ENCODE results near the gene NUCKS1.

The NUCKS1 gene

DNA sequence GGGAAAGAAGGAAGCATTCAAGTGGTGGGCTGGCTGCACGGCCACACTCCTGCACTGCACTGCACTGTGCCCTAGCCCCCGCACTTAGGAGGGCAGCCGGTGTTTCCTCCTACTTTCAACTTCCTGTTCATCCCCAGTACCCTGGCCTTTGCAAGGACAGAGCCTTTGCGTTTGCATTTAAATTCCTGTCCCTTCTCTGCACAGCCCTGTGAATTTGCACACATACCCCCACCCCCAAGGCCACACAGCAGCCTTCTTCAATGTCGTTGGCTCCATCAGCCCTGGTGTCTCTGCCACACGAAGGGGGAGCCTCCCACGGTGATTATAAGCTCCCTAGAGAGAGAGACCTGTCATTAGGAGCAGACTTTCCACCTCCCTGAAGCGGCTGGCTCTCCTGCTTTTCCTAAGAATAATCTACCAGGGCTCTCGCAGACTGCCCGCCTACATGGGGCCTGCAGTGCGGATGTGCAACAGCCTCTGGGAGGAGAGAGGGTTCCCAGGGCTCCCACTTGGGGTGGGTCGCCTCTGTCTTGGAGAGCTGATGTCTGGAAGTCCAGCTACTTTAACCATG is 56.5 kb downstream of the NUCKS1 start:
- no peak for DNase-seq

DNA sequence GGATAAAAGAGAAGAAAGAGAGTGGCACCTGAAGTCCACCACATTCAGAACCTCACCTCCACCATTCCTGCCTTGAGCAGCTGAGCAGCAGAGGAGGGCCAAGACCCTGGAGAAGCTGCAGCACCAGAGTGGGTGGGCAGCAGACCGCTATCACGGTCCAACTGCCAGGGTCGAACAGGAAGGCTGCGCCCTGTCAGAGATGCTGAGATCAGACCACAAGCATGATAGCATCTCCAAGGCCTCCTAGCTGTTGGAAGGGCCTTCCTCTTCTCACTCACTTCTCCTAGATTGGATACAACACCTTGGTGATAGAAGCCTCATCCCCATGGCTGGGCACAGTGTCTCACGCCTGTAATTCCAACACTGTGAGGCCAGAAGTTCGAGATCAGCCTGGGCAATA is 57.6 kb downstream of the NUCKS1 start:
- DNase-seq: no peak

GRCh38 chr1:205690122-205690756 is 59.7 kb downstream of the NUCKS1 start:
- DNase-seq: no peak

DNA sequence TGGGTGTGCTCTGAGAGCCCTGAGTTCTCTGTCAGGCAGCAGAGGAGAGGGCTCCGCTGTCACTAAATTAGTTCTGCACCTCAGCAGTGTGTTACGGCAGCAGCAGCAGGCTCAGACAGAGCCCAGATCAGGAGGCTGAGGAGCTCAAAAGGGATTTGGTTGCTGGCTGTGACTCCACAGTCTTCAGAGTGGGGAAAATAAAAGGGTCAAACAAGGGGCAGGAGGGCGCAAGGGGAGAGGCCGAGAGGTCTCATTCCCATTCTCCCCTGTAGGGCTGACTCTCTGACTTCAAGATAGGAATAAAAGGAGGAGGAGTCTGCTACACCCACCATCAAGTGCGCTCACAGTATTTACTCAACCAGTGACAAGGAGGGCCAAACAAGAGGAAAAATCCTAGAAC is 60.5 kb downstream of the NUCKS1 start:
- no peak for DNase-seq

DNA sequence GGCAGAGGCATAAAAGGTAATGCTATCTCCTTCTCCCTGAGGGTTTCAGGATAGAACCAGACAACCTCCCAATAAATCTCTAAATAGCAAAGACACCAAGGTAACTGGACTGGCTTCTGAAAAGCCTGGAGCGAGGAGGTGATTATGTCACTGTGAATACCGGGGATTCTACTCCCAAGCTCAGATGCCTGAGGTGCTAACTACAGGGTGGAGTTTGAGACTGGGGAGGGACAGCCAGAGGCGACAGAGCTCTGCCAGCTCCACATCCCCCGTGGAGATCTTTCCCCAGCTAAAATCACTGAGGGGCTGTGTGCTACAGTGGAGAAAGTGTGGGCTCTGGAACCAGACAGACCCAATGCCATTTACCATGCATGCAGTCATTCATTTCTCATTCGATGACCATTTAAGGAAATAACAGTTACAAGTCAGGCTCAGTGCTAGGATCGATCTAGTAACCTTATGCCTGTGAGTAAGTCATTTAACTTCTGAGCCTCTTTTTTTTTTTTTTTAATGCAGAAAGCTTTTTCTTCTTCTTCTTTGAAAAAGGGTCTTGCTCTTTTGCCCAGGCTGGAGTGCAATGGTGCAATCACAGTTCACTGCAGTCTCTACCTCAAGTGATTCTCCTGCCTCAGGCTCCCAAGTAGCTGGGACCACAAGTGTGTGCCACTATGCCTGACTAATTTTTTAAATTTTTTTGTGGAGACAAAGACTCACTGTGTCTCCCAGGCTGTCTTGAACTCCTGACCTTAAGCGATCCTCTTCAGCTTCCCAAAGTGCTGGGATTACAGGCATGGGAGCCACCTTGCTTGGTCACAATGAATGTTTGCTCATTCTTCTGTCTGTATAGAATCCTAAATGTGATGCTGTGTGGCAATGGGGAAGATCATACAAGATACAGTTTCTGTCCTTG is 61.6 kb downstream of the NUCKS1 start:
- no peak for DNase-seq

DNA sequence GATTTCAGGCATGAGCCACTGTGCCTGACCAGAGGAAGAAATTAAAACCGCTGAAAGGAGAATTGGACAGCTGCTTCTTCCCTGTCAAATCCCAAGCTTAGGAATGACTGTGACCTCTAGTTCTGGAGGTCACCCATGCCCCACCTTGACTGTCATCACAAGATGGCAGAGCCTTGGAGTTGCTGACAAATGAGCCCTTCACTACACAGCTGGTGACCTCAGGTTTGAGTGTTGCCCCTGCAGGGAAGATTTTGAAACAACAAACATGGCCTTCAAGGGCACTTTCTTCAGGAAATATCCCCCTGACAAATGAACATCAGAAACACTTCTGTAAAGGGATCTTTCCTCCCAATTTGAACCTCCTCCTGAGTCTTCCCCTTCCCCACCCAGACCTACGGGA is 62.7 kb downstream of the NUCKS1 start:
- DNase-seq: no peak

GRCh38 chr1:205681364-205681763 is 68.6 kb downstream of the NUCKS1 start:
- DNase-seq: no peak

GRCh38 chr1:205680073-205680851 is 69.7 kb downstream of the NUCKS1 start, which contains the start of gene SLC45A3:
Gene SLC45A3, minus strand, starts transcription at chr1:205680509. Its CDS starts 15,853 bp downstream, at chr1:205664656.
- DNase-seq: peak; percentile 71

DNA sequence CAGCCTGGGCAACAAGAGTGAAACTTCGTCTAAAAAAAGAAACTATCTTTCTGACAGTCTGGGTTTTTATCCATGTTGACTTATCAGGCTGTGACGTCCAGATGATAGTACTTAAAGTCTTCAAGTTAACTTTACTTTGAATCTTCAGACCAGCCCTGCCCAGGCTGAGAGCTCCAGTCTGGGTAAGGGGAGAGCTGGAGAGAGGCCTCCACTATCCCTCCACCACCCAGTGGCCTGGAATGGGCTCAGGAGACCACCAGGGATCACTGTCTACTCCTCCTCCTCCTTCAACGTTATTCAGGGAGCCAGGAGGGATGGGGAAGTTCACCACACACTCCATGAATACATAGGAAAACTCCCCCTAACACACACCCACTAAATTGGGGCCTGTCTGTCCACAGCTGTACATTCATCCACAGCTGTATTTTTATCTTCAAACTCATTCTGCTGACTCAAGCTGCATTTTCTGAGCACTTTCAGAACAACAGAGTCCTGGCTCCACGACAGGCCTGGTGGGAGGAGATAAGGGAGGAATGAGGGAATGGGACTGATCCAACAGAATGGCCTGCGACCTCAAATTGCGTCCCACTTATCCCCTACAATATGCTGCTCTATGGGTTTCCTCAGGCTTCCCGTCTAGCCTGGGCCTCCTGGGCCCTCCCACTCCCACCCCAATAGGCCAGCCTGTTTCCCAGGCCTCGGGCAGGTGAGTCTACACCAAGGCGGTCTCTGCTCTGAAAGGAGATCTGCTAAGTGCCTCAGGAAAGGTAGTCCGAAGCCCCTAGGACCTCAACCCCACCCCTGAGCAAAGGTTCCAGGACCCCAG is 71.5 kb downstream of the NUCKS1 start:
- DNase-seq: no peak

GRCh38 chr1:205677167-205677566 is 72.8 kb downstream of the NUCKS1 start:
- no peak for DNase-seq

- DNase-seq: no peak
These were observed 73.4 kb downstream of the NUCKS1 start for GRCh38 chr1:205676597-205676996.

- no peak for DNase-seq
These were observed 74.0 kb downstream of the NUCKS1 start for GRCh38 chr1:205676002-205676401.

GRCh38 chr1:205675247-205675646 is 74.7 kb downstream of the NUCKS1 start:
- DNase-seq: no peak

- DNase-seq: no peak
These were observed 77.0 kb downstream of the NUCKS1 start for GRCh38 chr1:205672970-205673369.

DNA sequence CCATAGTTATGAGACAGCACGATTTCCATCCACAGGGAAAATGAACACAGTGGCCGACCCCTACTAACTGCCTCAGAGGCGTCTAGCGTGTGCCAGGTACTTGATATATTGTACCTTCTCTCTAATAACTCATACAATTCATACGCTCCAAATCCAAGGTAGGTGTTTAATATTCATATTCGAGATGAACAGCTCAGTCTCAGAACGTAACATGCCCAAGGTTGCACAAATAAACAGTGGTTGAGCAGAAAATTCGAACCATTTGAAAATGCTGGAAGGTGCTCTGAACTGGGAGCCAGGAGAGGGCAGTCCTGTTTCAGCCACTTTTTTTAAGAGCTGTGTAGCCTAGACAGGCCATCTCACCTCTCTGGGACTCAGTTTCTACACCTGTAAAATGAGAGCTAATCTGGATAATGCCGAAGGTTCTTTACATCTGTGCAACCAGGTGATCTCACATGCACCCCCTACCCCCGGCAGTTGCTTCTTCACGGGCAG is 77.5 kb downstream of the NUCKS1 start:
- DNase-seq: no peak

- no peak for DNase-seq
These were observed 79.2 kb downstream of the NUCKS1 start for GRCh38 chr1:205670611-205671430.

- DNase-seq: no peak
These were observed 79.9 kb downstream of the NUCKS1 start for GRCh38 chr1:205670150-205670446.

GRCh38 chr1:205669341-205670149 is 80.4 kb downstream of the NUCKS1 start:
- DNase-seq: no peak

- no peak for DNase-seq
These were observed 81.0 kb downstream of the NUCKS1 start for GRCh38 chr1:205668951-205669340.

DNA sequence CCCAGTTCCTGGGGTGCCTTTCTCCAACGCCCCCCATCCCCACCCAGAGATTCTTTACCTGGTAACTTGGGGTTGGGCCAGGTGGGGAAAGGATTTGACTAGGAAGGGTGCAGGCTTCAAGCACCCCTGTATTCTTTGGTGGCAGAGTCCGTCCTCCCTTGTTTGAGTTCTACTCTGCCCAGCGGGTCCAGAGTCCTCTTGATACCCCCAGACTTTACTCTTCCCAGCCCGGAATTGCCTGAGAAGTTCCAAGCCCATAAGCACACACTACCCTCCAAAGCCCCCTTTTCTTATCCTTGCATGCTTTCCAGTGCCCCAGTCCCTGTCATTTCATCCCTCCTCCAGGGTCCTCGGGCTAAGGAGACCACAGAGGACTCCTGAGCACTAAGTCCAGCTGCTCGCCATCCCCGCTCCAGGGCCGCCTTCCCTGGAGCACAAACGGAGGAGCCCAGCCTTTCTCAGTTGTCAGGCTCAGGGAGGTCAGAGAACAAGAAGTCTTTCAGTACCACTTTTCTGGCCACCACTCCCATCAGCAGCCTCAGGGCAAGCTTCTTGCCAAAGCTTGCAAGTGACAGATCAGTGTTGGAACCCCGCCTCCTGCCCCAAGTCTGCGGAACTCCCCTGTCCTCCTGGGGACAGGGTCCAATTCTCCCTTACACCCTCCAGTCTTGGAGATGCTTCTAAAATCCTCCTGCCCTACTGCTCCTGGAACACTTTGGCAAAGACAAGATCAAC is 81.9 kb downstream of the NUCKS1 start:
- no peak for DNase-seq
